ENCODE measurements around the gene GCHFR. TPM values are rescaled to one million over a fixed set of nuclear protein-coding genes. Genes with fewer than 3 reads are reported as not detected.

Gene GCHFR
- total RNA-seq, 1 experiment from 2014 or later: 1.5 TPM

DNA sequence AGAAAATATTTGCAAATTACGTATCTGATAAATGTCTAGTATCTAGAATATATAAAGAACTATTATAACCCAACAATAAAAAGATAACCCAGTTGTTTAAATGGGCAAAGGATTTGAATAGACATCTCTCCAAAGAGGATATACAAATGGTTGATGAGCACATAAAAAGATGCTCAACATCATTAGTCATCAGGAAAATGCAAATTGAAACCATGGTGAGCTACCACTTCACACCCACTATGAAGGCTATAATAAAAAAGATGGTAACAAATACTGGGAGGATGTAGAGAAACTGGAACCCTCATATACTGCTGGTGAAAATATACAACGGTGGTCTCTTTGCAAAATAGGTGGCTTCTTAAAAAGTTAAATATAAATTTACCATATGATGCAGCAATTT, 40.9 kb upstream of the GCHFR start:
- intact Hi-C loops (cut with micrococcal nuclease): no loop called here
- no peak overlapping the region for H3K4me3 ChIP-seq (replicated peaks in 1 of 2; ENCODE audit: low read depth in 1 of 2, low read length in 2 of 2)
- no peak overlapping the region for H2AFZ ChIP-seq (ENCODE audit: low read depth, low read length, poor library complexity, severe bottlenecking)
- DNase-seq (ENCODE audit: low read depth, low spot score) (no peak), ATAC-seq (no peak)
- POLR2A ChIA-PET: no interaction called here
- CTCF ChIA-PET: interaction anchor here (0.7 kb wide), 1 partner anchor 34 kb away, joined by 3 read pairs; no protein-coding TSS in a partner anchor
- no peak overlapping the region for H3K4me2 ChIP-seq (ENCODE audit: low read length)
- H3K9ac ChIP-seq (ENCODE audit: low read length): no peak overlapping the region
- H3K9me2 ChIP-seq (ENCODE audit: insufficient read depth): no peaks in the 10 kb centered on the region
- H4K20me1 ChIP-seq (ENCODE audit: insufficient read depth): no peaks in the 10 kb centered on the region
- BruUV-seq (replicated peaks): no TSS peak
- H3K79me2 ChIP-seq (ENCODE audit: insufficient read depth, low read length): no peaks in the 10 kb centered on the region
- H3K4me1 ChIP-seq (ENCODE audit: control insufficient read depth in 1 of 2, insufficient read depth in 2 of 2, low read length in 2 of 2): peaks cover 4 to 11% of the 10 kb centered on the region in 2 experiments; a peak in 3 of 4 replicates
- H3K27ac ChIP-seq (ENCODE audit: low read depth, low read length): no peak overlapping the region
- peaks cover 8 to 24% of the 10 kb centered on the region in 2 experiments for H3K36me3 ChIP-seq (ENCODE audit: control insufficient read depth in 1 of 2, insufficient read depth in 2 of 2, low read length in 2 of 2)
- no peaks in the 10 kb centered on the region for H3K9me3 ChIP-seq (ENCODE audit: control insufficient read depth in 1 of 2, insufficient read depth in 1 of 2, low read depth in 1 of 2, low read length in 2 of 2)
- no peaks in the 10 kb centered on the region for H3K27me3 ChIP-seq (ENCODE audit: insufficient read depth, low read length)
- RAD21 ChIA-PET (ENCODE audit: low non-redundant PET in 1 of 2, low total read pairs in 2 of 2, uncharacterized antibody in 2 of 2, unreplicated experiment in 2 of 2): no interaction called here
- no peak for TF ChIP-seq CEBPB (IDR thresholded peaks at IDR 0.05; ENCODE audit: low read depth)

DNA sequence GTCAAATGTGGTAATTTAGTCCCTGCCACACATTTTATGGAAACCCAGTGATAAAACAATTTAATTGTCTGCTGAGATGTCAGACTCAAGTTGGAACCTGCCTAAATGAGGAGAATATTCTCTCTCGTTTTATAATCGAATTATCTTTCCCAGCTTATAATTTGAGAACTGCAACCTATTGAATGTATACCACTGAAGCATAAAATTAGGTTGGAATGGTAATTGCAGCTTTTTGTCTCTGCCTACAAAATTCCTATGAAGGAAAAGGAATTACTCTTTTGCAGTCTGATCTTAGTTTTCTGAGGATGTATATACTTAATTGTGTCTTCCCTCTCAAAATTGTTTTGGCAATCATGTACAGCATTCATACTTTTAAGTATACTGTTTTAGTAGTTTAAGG, 39.9 kb upstream of the GCHFR start:
- ATAC-seq: no peak
- Histone ChIP-seq H3K27ac (ENCODE audit: low read depth, low read length) (no peak overlapping the region), H3K4me1 (ENCODE audit: control insufficient read depth in 1 of 2, insufficient read depth in 2 of 2, low read length in 2 of 2) (peaks cover 4 to 11% of the 10 kb centered on the region in 2 experiments; a peak in 3 of 4 replicates), H3K9me2 (ENCODE audit: insufficient read depth) (no peaks in the 10 kb centered on the region), H3K36me3 (ENCODE audit: control insufficient read depth in 1 of 2, insufficient read depth in 2 of 2, low read length in 2 of 2) (peaks cover 14 to 23% of the 10 kb centered on the region in 2 experiments), H3K4me2 (ENCODE audit: low read length) (no peak overlapping the region), H2AFZ (ENCODE audit: low read depth, low read length, poor library complexity, severe bottlenecking) (no peak overlapping the region), H3K79me2 (ENCODE audit: insufficient read depth, low read length) (no peaks in the 10 kb centered on the region), H3K9me3 (ENCODE audit: control insufficient read depth in 1 of 2, insufficient read depth in 1 of 2, low read depth in 1 of 2, low read length in 2 of 2) (no peaks in the 10 kb centered on the region), H3K4me3 (replicated peaks in 1 of 2; ENCODE audit: low read depth in 1 of 2, low read length in 2 of 2) (no peak overlapping the region), H3K9ac (ENCODE audit: low read length) (no peak overlapping the region), H4K20me1 (ENCODE audit: insufficient read depth) (no peaks in the 10 kb centered on the region), H3K27me3 (ENCODE audit: insufficient read depth, low read length) (no peaks in the 10 kb centered on the region)
- no peak for DNase-seq (ENCODE audit: low read depth, low spot score)
- no TSS peak for BruUV-seq (replicated peaks)
- ChIA-PET CTCF (interaction anchor here (0.7 kb wide), 1 partner anchor 11 kb away, joined by 3 read pairs; no protein-coding TSS in a partner anchor), RAD21 (ENCODE audit: low non-redundant PET in 1 of 2, low total read pairs in 2 of 2, uncharacterized antibody in 2 of 2, unreplicated experiment in 2 of 2) (no interaction called here), POLR2A (no interaction called here)
- TF ChIP-seq ZFX (IDR thresholded peaks at IDR 0.05): no peak
- TF ChIP-seq, protein P1, sequence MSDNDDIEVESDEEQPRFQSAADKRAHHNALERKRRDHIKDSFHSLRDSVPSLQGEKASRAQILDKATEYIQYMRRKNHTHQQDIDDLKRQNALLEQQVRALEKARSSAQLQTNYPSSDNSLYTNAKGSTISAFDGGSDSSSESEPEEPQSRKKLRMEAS (IDR thresholded peaks at IDR 0.05): no peak
- intact Hi-C loops (cut with micrococcal nuclease): no loop called here

All from HCT116 (cell line).